ENCODE results near the gene NOL4L.
A peak's percentile ranks its signal among the peaks of the same experiment; 100 is the strongest.

Gene NOL4L

GRCh38 chr20:32519381-32519730 lies 65.8 kb downstream of the NOL4L start:
- Histone ChIP-seq H3K4me2 (ENCODE audit: low read length) (no peak overlapping the region), H3K27me3 (ENCODE audit: insufficient read depth, low read length, poor library complexity) (no peaks in the 10 kb centered on the region), H2AK5ac (ENCODE audit: low read length) (no peak overlapping the region), H3K36me3 (ENCODE audit: control insufficient read depth, insufficient read depth, low read length) (no peaks in the 10 kb centered on the region), H3K9ac (ENCODE audit: low read length) (no peak overlapping the region), H3K27ac (ENCODE audit: low read depth, low read length) (no peak overlapping the region), H3K4me1 (ENCODE audit: control insufficient read depth, low read depth, low read length) (peaks cover 8% of the 10 kb centered on the region), H2BK15ac (replicated peaks; ENCODE audit: low read depth) (no peak overlapping the region), H2BK5ac (ENCODE audit: low read length) (no peak overlapping the region), H2BK120ac (ENCODE audit: low read depth, low read length) (no peak overlapping the region), H3K18ac (ENCODE audit: low read length) (no peak overlapping the region), H3K79me2 (ENCODE audit: control insufficient read depth, insufficient read depth, low read length) (no peaks in the 10 kb centered on the region), H3K23ac (ENCODE audit: low read length) (no peak overlapping the region), H3K4ac (ENCODE audit: low read depth, low read length) (no peak overlapping the region), H3K79me1 (ENCODE audit: low read length) (no peaks in the 10 kb centered on the region), H3K56ac (ENCODE audit: low read length) (no peak overlapping the region), H4K5ac (ENCODE audit: low read length) (no peak overlapping the region), H3K4me3 (ENCODE audit: low read length) (no peak overlapping the region), H4K8ac (ENCODE audit: low read depth, low read length) (no peak overlapping the region)
- DNase-seq = no peak
- no CpG with 5 or more reads among the region's 11 CpGs for WGBS (ENCODE audit: extremely low coverage, insufficient coverage, low lambda C conversion rate)

GRCh38 chr20:32518593-32519380 lies 66.3 kb downstream of the NOL4L start:
- no peak overlapping the region for H3K18ac ChIP-seq (ENCODE audit: low read length)
- no peak overlapping the region for H2BK120ac ChIP-seq (ENCODE audit: low read depth, low read length)
- H3K4ac ChIP-seq (ENCODE audit: low read depth, low read length) = no peak overlapping the region
- no peak overlapping the region for H4K8ac ChIP-seq (ENCODE audit: low read depth, low read length)
- H3K56ac ChIP-seq (ENCODE audit: low read length) = no peak overlapping the region
- H3K4me3 ChIP-seq (ENCODE audit: low read length) = no peak overlapping the region
- no peak overlapping the region for H4K5ac ChIP-seq (ENCODE audit: low read length)
- H2AK5ac ChIP-seq (ENCODE audit: low read length) = no peak overlapping the region
- H3K79me1 ChIP-seq (ENCODE audit: low read length) = no peaks in the 10 kb centered on the region
- WGBS (ENCODE audit: extremely low coverage, insufficient coverage, low lambda C conversion rate) = no CpG with 5 or more reads among the region's 14 CpGs
- peaks cover 8% of the 10 kb centered on the region for H3K4me1 ChIP-seq (ENCODE audit: control insufficient read depth, low read depth, low read length)
- H2BK15ac ChIP-seq (replicated peaks; ENCODE audit: low read depth) = no peak overlapping the region
- no peak overlapping the region for H3K4me2 ChIP-seq (ENCODE audit: low read length)
- no peak for DNase-seq
- H3K36me3 ChIP-seq (ENCODE audit: control insufficient read depth, insufficient read depth, low read length) = no peaks in the 10 kb centered on the region
- no peaks in the 10 kb centered on the region for H3K79me2 ChIP-seq (ENCODE audit: control insufficient read depth, insufficient read depth, low read length)
- H2BK5ac ChIP-seq (ENCODE audit: low read length) = no peak overlapping the region
- no peak overlapping the region for H3K9ac ChIP-seq (ENCODE audit: low read length)
- no peaks in the 10 kb centered on the region for H3K27me3 ChIP-seq (ENCODE audit: insufficient read depth, low read length, poor library complexity)
- no peak overlapping the region for H3K27ac ChIP-seq (ENCODE audit: low read depth, low read length)
- no peak overlapping the region for H3K23ac ChIP-seq (ENCODE audit: low read length)

GRCh38 chr20:32517914-32518592 lies 67.1 kb downstream of the NOL4L start:
- Histone ChIP-seq H3K79me1 (ENCODE audit: low read length) (no peaks in the 10 kb centered on the region), H3K23ac (ENCODE audit: low read length) (no peak overlapping the region), H2BK120ac (ENCODE audit: low read depth, low read length) (no peak overlapping the region), H3K56ac (ENCODE audit: low read length) (no peak overlapping the region), H3K4ac (ENCODE audit: low read depth, low read length) (no peak overlapping the region), H3K36me3 (ENCODE audit: control insufficient read depth, insufficient read depth, low read length) (no peaks in the 10 kb centered on the region), H3K18ac (ENCODE audit: low read length) (no peak overlapping the region), H4K5ac (ENCODE audit: low read length) (no peak overlapping the region), H3K4me2 (ENCODE audit: low read length) (no peak overlapping the region), H3K4me3 (ENCODE audit: low read length) (no peak overlapping the region), H3K27me3 (ENCODE audit: insufficient read depth, low read length, poor library complexity) (no peaks in the 10 kb centered on the region), H3K79me2 (ENCODE audit: control insufficient read depth, insufficient read depth, low read length) (no peaks in the 10 kb centered on the region), H2BK5ac (ENCODE audit: low read length) (no peak overlapping the region), H3K9ac (ENCODE audit: low read length) (no peak overlapping the region), H2BK15ac (replicated peaks; ENCODE audit: low read depth) (no peak overlapping the region), H3K4me1 (ENCODE audit: control insufficient read depth, low read depth, low read length) (peaks cover 8% of the 10 kb centered on the region), H2AK5ac (ENCODE audit: low read length) (no peak overlapping the region), H4K8ac (ENCODE audit: low read depth, low read length) (no peak overlapping the region), H3K27ac (ENCODE audit: low read depth, low read length) (no peak overlapping the region)
- DNase-seq = no peak
- WGBS (ENCODE audit: extremely low coverage, insufficient coverage, low lambda C conversion rate) = no CpG with 5 or more reads among the region's 15 CpGs

- Histone ChIP-seq H3K79me1 (ENCODE audit: low read length) (no peaks in the 10 kb centered on the region), H3K23ac (ENCODE audit: low read length) (no peak overlapping the region), H3K9ac (ENCODE audit: low read length) (peak overlapping the region; percentile 3), H2BK15ac (replicated peaks; ENCODE audit: low read depth) (no peak overlapping the region), H3K27me3 (ENCODE audit: insufficient read depth, low read length, poor library complexity) (no peaks in the 10 kb centered on the region), H3K36me3 (ENCODE audit: control insufficient read depth, insufficient read depth, low read length) (no peaks in the 10 kb centered on the region), H2BK5ac (ENCODE audit: low read length) (no peak overlapping the region), H2AK5ac (ENCODE audit: low read length) (no peak overlapping the region), H3K27ac (ENCODE audit: low read depth, low read length) (no peak overlapping the region), H3K18ac (ENCODE audit: low read length) (no peak overlapping the region), H3K4me1 (ENCODE audit: control insufficient read depth, low read depth, low read length) (peaks cover 8% of the 10 kb centered on the region), H4K8ac (ENCODE audit: low read depth, low read length) (no peak overlapping the region), H3K4me2 (ENCODE audit: low read length) (no peak overlapping the region), H3K4ac (ENCODE audit: low read depth, low read length) (no peak overlapping the region), H2BK120ac (ENCODE audit: low read depth, low read length) (no peak overlapping the region), H3K56ac (ENCODE audit: low read length) (peak overlapping the region; percentile 22), H4K5ac (ENCODE audit: low read length) (no peak overlapping the region), H3K79me2 (ENCODE audit: control insufficient read depth, insufficient read depth, low read length) (no peaks in the 10 kb centered on the region), H3K4me3 (ENCODE audit: low read length) (no peak overlapping the region)
- DNase-seq = no peak
- WGBS (ENCODE audit: extremely low coverage, insufficient coverage, low lambda C conversion rate) = no CpG with 5 or more reads among the region's 6 CpGs
These were observed 67.6 kb downstream of the NOL4L start for GRCh38 chr20:32517518-32517873.

GRCh38 chr20:32516583-32517517 lies 68.3 kb downstream of the NOL4L start:
- Histone ChIP-seq H2AK5ac (ENCODE audit: low read length) (no peak overlapping the region), H2BK15ac (replicated peaks; ENCODE audit: low read depth) (no peak overlapping the region), H3K36me3 (ENCODE audit: control insufficient read depth, insufficient read depth, low read length) (no peaks in the 10 kb centered on the region), H3K4me2 (ENCODE audit: low read length) (no peak overlapping the region), H3K4me3 (ENCODE audit: low read length) (no peak overlapping the region), H3K18ac (ENCODE audit: low read length) (no peak overlapping the region), H2BK5ac (ENCODE audit: low read length) (no peak overlapping the region), H3K79me1 (ENCODE audit: low read length) (no peaks in the 10 kb centered on the region), H3K4ac (ENCODE audit: low read depth, low read length) (no peak overlapping the region), H3K4me1 (ENCODE audit: control insufficient read depth, low read depth, low read length) (peaks cover 8% of the 10 kb centered on the region), H3K9ac (ENCODE audit: low read length) (peak overlapping the region; percentile 3), H3K23ac (ENCODE audit: low read length) (no peak overlapping the region), H3K27me3 (ENCODE audit: insufficient read depth, low read length, poor library complexity) (no peaks in the 10 kb centered on the region), H4K8ac (ENCODE audit: low read depth, low read length) (no peak overlapping the region), H4K5ac (ENCODE audit: low read length) (no peak overlapping the region), H3K56ac (ENCODE audit: low read length) (peak overlapping the region; percentile 25), H2BK120ac (ENCODE audit: low read depth, low read length) (no peak overlapping the region), H3K27ac (ENCODE audit: low read depth, low read length) (no peak overlapping the region), H3K79me2 (ENCODE audit: control insufficient read depth, insufficient read depth, low read length) (no peaks in the 10 kb centered on the region)
- no CpG with 5 or more reads among the region's 10 CpGs for WGBS (ENCODE audit: extremely low coverage, insufficient coverage, low lambda C conversion rate)
- peak; percentile 69 for DNase-seq

All from mesendoderm (in vitro differentiated cells).